GM06990 (cell line): ENCODE measurements around the gene LIN28B.

Experiments
- DNase-seq: peaks from one replicate; pipeline ENCODE4 v3.0.0-alpha.2; 2011; ENCODE audit not compliant: insufficient read length; ENCODE audit errors: extremely low read depth
- H3K27me3 ChIP-seq: replicated peaks from 2 replicates; pipeline ENCODE4 v1.6.0; 2011; ENCODE audit warnings: low read length; ENCODE audit not compliant: control insufficient read depth, insufficient read depth
- H3K36me3 ChIP-seq: 2 replicates; pipeline ENCODE4 v1.5.1; 2011; ENCODE audit warnings: low read length; ENCODE audit not compliant: control insufficient read depth, insufficient read depth
- H3K4me3 ChIP-seq: replicated peaks from 2 replicates; pipeline ENCODE4 v1.5.1; 2011; ENCODE audit warnings: low read depth, mild to moderate bottlenecking, control low read depth, low read length
- TF ChIP-seq, protein P1 (sequence below): IDR thresholded peaks from 2 replicates; pipeline ENCODE4 v1.5.1; 2011; ENCODE audit warnings: low read length, control low read depth, mild to moderate bottlenecking, inconsistent platforms; ENCODE audit not compliant: insufficient read depth, poor library complexity, severe bottlenecking

Gene LIN28B

DNA sequence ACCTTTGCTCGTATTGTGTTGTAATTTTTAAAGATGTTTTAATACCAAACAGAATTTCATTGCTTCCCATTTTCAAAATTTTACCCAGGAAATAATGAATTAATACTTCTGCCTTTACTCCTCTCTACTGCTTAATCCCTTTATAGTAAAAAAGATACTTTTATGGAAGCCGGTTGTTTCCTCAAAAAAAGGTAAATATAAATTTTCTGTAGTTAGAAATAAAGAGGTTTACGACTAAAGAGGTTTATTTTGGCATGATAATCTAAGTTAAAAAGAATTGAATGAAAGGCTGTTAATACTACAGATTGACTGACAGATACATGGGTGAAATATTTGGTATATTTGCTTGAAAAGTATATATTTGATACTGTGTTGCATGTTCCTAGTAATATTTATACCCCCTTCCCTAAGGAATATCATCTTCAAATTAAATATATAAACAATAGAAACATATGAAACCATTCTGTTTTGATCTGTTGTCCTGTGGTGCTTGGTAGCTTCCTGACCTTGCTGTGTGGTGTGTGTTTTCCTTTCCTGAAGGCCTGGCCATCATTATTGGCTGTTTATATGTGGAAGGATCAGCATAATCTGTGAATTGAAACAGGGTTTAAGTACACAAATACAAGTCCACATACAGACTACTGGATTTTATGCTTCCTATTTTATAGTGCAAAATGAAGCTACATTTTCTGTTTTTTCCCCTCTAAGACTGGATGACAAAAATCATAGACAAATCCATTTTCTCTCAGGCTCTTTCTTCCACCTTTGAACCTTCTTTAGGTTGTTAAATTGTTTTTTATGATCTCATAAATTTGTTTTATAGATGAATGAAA is 2.3 kb downstream of the LIN28B start:
- H3K36me3 ChIP-seq = no peaks in the 10 kb centered on the region
- TF ChIP-seq, protein P1, sequence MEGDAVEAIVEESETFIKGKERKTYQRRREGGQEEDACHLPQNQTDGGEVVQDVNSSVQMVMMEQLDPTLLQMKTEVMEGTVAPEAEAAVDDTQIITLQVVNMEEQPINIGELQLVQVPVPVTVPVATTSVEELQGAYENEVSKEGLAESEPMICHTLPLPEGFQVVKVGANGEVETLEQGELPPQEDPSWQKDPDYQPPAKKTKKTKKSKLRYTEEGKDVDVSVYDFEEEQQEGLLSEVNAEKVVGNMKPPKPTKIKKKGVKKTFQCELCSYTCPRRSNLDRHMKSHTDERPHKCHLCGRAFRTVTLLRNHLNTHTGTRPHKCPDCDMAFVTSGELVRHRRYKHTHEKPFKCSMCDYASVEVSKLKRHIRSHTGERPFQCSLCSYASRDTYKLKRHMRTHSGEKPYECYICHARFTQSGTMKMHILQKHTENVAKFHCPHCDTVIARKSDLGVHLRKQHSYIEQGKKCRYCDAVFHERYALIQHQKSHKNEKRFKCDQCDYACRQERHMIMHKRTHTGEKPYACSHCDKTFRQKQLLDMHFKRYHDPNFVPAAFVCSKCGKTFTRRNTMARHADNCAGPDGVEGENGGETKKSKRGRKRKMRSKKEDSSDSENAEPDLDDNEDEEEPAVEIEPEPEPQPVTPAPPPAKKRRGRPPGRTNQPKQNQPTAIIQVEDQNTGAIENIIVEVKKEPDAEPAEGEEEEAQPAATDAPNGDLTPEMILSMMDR = no peak
- H3K4me3 ChIP-seq = no peak overlapping the region
- DNase-seq = no peak
- no peaks in the 10 kb centered on the region; the same call in 1 of the 2 replicates for H3K27me3 ChIP-seq

DNA sequence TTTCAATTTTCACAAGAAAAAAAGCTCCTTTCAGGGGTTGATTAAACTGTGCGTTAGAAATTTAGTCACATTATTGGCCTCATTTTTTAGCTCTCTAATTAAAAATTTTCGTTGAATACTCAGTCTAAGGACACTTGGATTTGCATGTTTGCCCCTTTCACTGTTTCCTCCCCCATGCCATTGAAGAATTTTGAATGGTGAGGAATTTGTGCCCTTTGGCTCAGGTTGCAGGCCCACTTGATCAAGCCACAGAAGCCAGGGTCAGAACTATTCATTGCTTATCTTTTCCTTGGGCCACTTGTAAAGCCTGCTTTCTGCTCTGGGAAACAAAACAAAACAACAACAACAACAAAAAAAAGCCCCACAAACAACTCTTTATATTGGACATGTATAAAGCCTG is 12.2 kb downstream of the LIN28B start:
- Histone ChIP-seq H3K4me3 (no peak overlapping the region), H3K36me3 (no peaks in the 10 kb centered on the region), H3K27me3 (no peaks in the 10 kb centered on the region)
- no peak for DNase-seq
- TF ChIP-seq, protein P1 = no peak

DNA sequence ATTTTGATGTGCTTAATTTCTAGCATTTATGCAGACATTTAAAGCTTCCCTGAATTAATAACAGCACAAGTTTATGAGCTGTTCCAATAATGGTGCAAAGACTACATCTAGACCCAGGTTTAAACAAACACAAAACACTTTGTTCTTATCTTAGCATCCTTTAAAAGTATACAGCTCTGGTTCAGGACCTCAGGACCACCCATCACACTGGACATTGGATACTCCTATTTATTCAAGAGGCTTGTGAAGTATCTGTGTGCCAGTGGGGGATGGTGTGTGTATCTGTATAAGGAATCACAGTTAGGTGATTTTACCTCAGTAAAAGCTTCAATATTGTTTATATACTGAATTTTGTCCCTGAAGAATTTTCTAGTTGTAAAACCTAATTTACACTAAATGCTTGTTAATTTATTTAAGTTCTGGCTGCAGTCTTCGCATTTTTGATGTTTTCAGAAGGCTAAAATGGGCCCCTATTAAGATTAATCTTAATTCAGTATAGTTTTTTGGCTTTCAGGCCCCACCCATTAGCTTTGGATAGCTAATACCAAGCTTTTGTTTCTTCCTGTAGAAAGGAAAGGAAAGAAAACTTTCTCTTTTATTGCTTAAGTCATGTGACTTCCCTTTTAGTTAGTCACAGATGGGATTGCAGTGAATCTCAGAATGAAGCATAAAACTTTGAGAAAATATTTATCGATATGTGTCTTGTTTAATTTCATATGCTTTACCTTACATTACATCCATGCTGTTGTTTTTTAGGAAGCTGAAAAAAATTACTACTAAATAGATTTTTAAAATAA is 13.1 kb downstream of the LIN28B start:
- TF ChIP-seq, protein P1 = no peak
- no peaks in the 10 kb centered on the region for H3K36me3 ChIP-seq
- no peaks in the 10 kb centered on the region for H3K27me3 ChIP-seq
- DNase-seq = no peak
- no peak overlapping the region for H3K4me3 ChIP-seq

DNA sequence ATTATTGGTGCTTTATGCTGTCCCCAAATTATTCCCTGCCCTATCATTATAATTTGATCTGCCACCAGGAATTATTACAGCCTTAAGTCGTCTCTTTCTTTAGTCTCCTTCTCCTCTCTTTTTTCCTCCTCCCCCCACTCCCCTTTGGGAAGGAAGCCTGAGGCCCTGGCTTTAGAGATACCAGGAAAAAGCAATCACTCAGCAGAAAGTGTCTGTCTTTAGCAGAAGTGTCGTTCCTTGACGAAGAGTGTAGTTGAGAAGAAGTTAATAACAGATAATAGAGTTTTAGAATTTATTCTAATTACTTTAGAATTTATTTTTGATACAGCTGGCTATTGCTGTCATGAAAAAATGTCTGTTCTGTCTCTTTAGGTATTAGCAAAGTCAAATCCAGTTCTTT is 16.5 kb downstream of the LIN28B start:
- Histone ChIP-seq H3K4me3 (no peak overlapping the region), H3K27me3 (no peaks in the 10 kb centered on the region), H3K36me3 (no peaks in the 10 kb centered on the region)
- TF ChIP-seq, protein P1 = no peak
- DNase-seq = no peak

DNA sequence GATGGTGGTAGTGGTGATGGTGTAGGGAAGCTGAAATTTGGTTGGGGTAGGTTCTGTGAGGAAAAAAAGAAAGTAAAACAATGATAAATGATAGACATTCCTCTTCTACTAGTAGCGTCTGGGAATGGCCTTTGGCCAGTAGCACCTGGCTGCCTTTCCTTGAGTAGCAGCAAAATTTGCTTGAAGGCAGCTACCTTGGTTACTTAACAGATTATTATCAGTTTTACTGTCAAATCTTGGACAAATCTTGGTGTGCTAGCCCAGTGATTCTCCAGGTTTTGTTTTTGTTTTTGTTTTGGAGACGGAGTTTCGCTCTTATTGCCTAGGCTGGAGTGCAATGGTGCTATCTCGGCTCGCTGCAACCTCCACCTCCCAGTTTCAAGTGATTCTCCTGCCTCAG is 26.4 kb downstream of the LIN28B start:
- Histone ChIP-seq H3K27me3 (no peaks in the 10 kb centered on the region), H3K36me3 (no peaks in the 10 kb centered on the region), H3K4me3 (no peak overlapping the region)
- no peak for DNase-seq
- TF ChIP-seq, protein P1 = no peak
